Measurements from ENCODE around the gene LRP1B.
A peak's percentile ranks its signal among the peaks of the same experiment; 100 is the strongest.

Gene LRP1B

GRCh38 chr2:141653184-141653583 is 477.6 kb downstream of the LRP1B start:
- Histone ChIP-seq H3K36me3 (replicated peaks) (no peaks in the 10 kb centered on the region), H3K4me1 (no peaks in the 10 kb centered on the region), H3K27me3 (ENCODE audit: low read depth) (no peaks in the 10 kb centered on the region), H3K4me3 (no peak overlapping the region), H3K9me3 (no peaks in the 10 kb centered on the region)
- no peak for DNase-seq (ENCODE audit: low spot score in 2 of 2)
- in situ Hi-C loops (cut with MboI; ENCODE audit: low sequenced_read_pairs) = no loop called here

- no peaks in the 10 kb centered on the region for H3K36me3 ChIP-seq (replicated peaks)
- H3K4me3 ChIP-seq = no peak overlapping the region
- no peaks in the 10 kb centered on the region for H3K4me1 ChIP-seq
- no peak for DNase-seq (ENCODE audit: low spot score in 2 of 2)
- in situ Hi-C loops (cut with MboI; ENCODE audit: low sequenced_read_pairs) = no loop called here
- no peaks in the 10 kb centered on the region for H3K27me3 ChIP-seq (ENCODE audit: low read depth)
- H3K9me3 ChIP-seq = no peaks in the 10 kb centered on the region
Measured at GRCh38 chr2:141652308-141652707, 478.5 kb downstream of the LRP1B start.

- Histone ChIP-seq H3K4me3 (no peak overlapping the region), H3K36me3 (replicated peaks) (no peaks in the 10 kb centered on the region), H3K27me3 (ENCODE audit: low read depth) (no peaks in the 10 kb centered on the region), H3K9me3 (no peaks in the 10 kb centered on the region), H3K4me1 (no peaks in the 10 kb centered on the region)
- in situ Hi-C loops (cut with MboI; ENCODE audit: low sequenced_read_pairs) = no loop called here
- DNase-seq (ENCODE audit: low spot score in 2 of 2) = no peak
Measured at GRCh38 chr2:141647353-141647752, 483.5 kb downstream of the LRP1B start.

- H3K4me3 ChIP-seq = no peak overlapping the region
- peak in 1 of 2 experiments; percentile 12 for DNase-seq (ENCODE audit: low spot score in 2 of 2)
- H3K4me1 ChIP-seq = no peaks in the 10 kb centered on the region; the same call in 1 of the 2 replicates
- H3K27me3 ChIP-seq (ENCODE audit: low read depth) = no peaks in the 10 kb centered on the region
- in situ Hi-C loops (cut with MboI; ENCODE audit: low sequenced_read_pairs) = no loop called here
- no peaks in the 10 kb centered on the region for H3K9me3 ChIP-seq
- no peaks in the 10 kb centered on the region for H3K36me3 ChIP-seq (replicated peaks)
Measured at GRCh38 chr2:141641462-141641861, 489.4 kb downstream of the LRP1B start.

- in situ Hi-C loops (cut with MboI; ENCODE audit: low sequenced_read_pairs) = no loop called here
- no peak for DNase-seq (ENCODE audit: low spot score in 2 of 2)
- H3K27me3 ChIP-seq (ENCODE audit: low read depth) = no peaks in the 10 kb centered on the region
- no peak overlapping the region for H3K4me3 ChIP-seq
- no peaks in the 10 kb centered on the region; the same call in 1 of the 2 replicates for H3K4me1 ChIP-seq
- H3K9me3 ChIP-seq = no peaks in the 10 kb centered on the region
- H3K36me3 ChIP-seq (replicated peaks) = no peaks in the 10 kb centered on the region
Measured at GRCh38 chr2:141639809-141640208, 491.0 kb downstream of the LRP1B start.

GRCh38 chr2:141633132-141633531 is 497.7 kb downstream of the LRP1B start:
- in situ Hi-C loops (cut with MboI; ENCODE audit: low sequenced_read_pairs) = no loop called here
- no peak overlapping the region for H3K4me3 ChIP-seq
- H3K27me3 ChIP-seq (ENCODE audit: low read depth) = no peaks in the 10 kb centered on the region
- no peaks in the 10 kb centered on the region for H3K4me1 ChIP-seq
- no peaks in the 10 kb centered on the region for H3K36me3 ChIP-seq (replicated peaks)
- no peak for DNase-seq (ENCODE audit: low spot score in 2 of 2)
- H3K9me3 ChIP-seq = no peaks in the 10 kb centered on the region

- Histone ChIP-seq H3K9me3 (no peaks in the 10 kb centered on the region), H3K27me3 (ENCODE audit: low read depth) (no peaks in the 10 kb centered on the region), H3K36me3 (replicated peaks) (no peaks in the 10 kb centered on the region), H3K4me3 (no peak overlapping the region), H3K4me1 (no peaks in the 10 kb centered on the region)
- no peak for DNase-seq (ENCODE audit: low spot score in 2 of 2)
- in situ Hi-C loops (cut with MboI; ENCODE audit: low sequenced_read_pairs) = no loop called here
Measured at GRCh38 chr2:141630407-141630930, 500.3 kb downstream of the LRP1B start.

- Histone ChIP-seq H3K4me1 (no peaks in the 10 kb centered on the region), H3K9me3 (no peaks in the 10 kb centered on the region), H3K27me3 (ENCODE audit: low read depth) (no peaks in the 10 kb centered on the region), H3K36me3 (replicated peaks) (no peaks in the 10 kb centered on the region), H3K4me3 (no peak overlapping the region)
- in situ Hi-C loops (cut with MboI; ENCODE audit: low sequenced_read_pairs) = no loop called here
- no peak for DNase-seq (ENCODE audit: low spot score in 2 of 2)
Measured at GRCh38 chr2:141620372-141620771, 510.4 kb downstream of the LRP1B start.

GRCh38 chr2:141618457-141618856 is 512.4 kb downstream of the LRP1B start:
- Histone ChIP-seq H3K27me3 (ENCODE audit: low read depth) (no peaks in the 10 kb centered on the region), H3K9me3 (no peaks in the 10 kb centered on the region), H3K4me3 (no peak overlapping the region), H3K36me3 (replicated peaks) (no peaks in the 10 kb centered on the region), H3K4me1 (no peaks in the 10 kb centered on the region)
- no peak for DNase-seq (ENCODE audit: low spot score in 2 of 2)
- in situ Hi-C loops (cut with MboI; ENCODE audit: low sequenced_read_pairs) = no loop called here

GRCh38 chr2:141611981-141612380 is 518.8 kb downstream of the LRP1B start:
- Histone ChIP-seq H3K9me3 (no peaks in the 10 kb centered on the region), H3K4me1 (peaks cover 18% of the 10 kb centered on the region), H3K27me3 (ENCODE audit: low read depth) (no peaks in the 10 kb centered on the region), H3K4me3 (no peak overlapping the region), H3K36me3 (replicated peaks) (no peaks in the 10 kb centered on the region)
- DNase-seq (ENCODE audit: low spot score in 2 of 2) = no peak
- in situ Hi-C loops (cut with MboI; ENCODE audit: low sequenced_read_pairs) = no loop called here

- DNase-seq (ENCODE audit: low spot score in 2 of 2) = peak in 1 of 2 experiments; percentile 99
- Histone ChIP-seq H3K9me3 (no peaks in the 10 kb centered on the region), H3K27me3 (ENCODE audit: low read depth) (no peaks in the 10 kb centered on the region), H3K36me3 (replicated peaks) (no peaks in the 10 kb centered on the region), H3K4me1 (peaks cover 18% of the 10 kb centered on the region), H3K4me3 (no peak overlapping the region)
- in situ Hi-C loops (cut with MboI; ENCODE audit: low sequenced_read_pairs) = no loop called here
Measured at GRCh38 chr2:141611176-141611571, 519.6 kb downstream of the LRP1B start.

GRCh38 chr2:141610564-141611175 is 520.1 kb downstream of the LRP1B start:
- Histone ChIP-seq H3K4me3 (no peak overlapping the region), H3K36me3 (replicated peaks) (no peaks in the 10 kb centered on the region), H3K9me3 (no peaks in the 10 kb centered on the region), H3K4me1 (peaks cover 18% of the 10 kb centered on the region), H3K27me3 (ENCODE audit: low read depth) (no peaks in the 10 kb centered on the region)
- no peak for DNase-seq (ENCODE audit: low spot score in 2 of 2)
- in situ Hi-C loops (cut with MboI; ENCODE audit: low sequenced_read_pairs) = no loop called here

- in situ Hi-C loops (cut with MboI; ENCODE audit: low sequenced_read_pairs) = no loop called here
- no peaks in the 10 kb centered on the region for H3K36me3 ChIP-seq (replicated peaks)
- no peaks in the 10 kb centered on the region for H3K4me1 ChIP-seq
- no peak overlapping the region for H3K4me3 ChIP-seq
- no peaks in the 10 kb centered on the region for H3K27me3 ChIP-seq (ENCODE audit: low read depth)
- no peaks in the 10 kb centered on the region for H3K9me3 ChIP-seq
- no peak for DNase-seq (ENCODE audit: low spot score in 2 of 2)
Measured at GRCh38 chr2:141605163-141605562, 525.7 kb downstream of the LRP1B start.

- in situ Hi-C loops (cut with MboI; ENCODE audit: low sequenced_read_pairs) = no loop called here
- no peaks in the 10 kb centered on the region for H3K4me1 ChIP-seq
- no peaks in the 10 kb centered on the region for H3K36me3 ChIP-seq (replicated peaks)
- no peaks in the 10 kb centered on the region for H3K27me3 ChIP-seq (ENCODE audit: low read depth)
- no peaks in the 10 kb centered on the region for H3K9me3 ChIP-seq
- DNase-seq (ENCODE audit: low spot score in 2 of 2) = no peak
- H3K4me3 ChIP-seq = no peak overlapping the region
Measured at GRCh38 chr2:141601511-141602152, 529.2 kb downstream of the LRP1B start.

Measured in HAP-1 (cell line).